ENCODE measurements around the gene SLC5A2. TPM values are rescaled to one million over a fixed set of nuclear protein-coding genes. Genes with fewer than 3 reads are reported as not detected.

Gene SLC5A2
- total RNA-seq, 1 donor from 2014 or later, result 0.62 TPM

- DNase-seq, result peak; percentile 99
Measured at GRCh38 chr16:31459687-31460581, 23.0 kb upstream of the SLC5A2 start.

GRCh38 chr16:31460582-31461002 lies 22.3 kb upstream of the SLC5A2 start:
- no peak for DNase-seq

GRCh38 chr16:31461201-31461920 lies 21.6 kb upstream of the SLC5A2 start:
- no peak for DNase-seq

- no peak for DNase-seq
Measured at GRCh38 chr16:31461921-31462804, 20.8 kb upstream of the SLC5A2 start.

GRCh38 chr16:31464348-31464769 lies 18.6 kb upstream of the SLC5A2 start:
- DNase-seq, result no peak

- DNase-seq, result no peak
Measured at GRCh38 chr16:31464781-31465260, 18.1 kb upstream of the SLC5A2 start.

GRCh38 chr16:31465788-31466370 lies 17.0 kb upstream of the SLC5A2 start:
- no peak for DNase-seq

GRCh38 chr16:31466381-31466841 lies 16.5 kb upstream of the SLC5A2 start:
- no peak for DNase-seq

- DNase-seq, result no peak
Measured at GRCh38 chr16:31467151-31467773, 15.7 kb upstream of the SLC5A2 start.

- no peak for DNase-seq
Measured at GRCh38 chr16:31467858-31468257, 15.1 kb upstream of the SLC5A2 start.

- no peak for DNase-seq
Measured at GRCh38 chr16:31470615-31471014, 12.3 kb upstream of the SLC5A2 start.

- no peak for DNase-seq
Measured at GRCh38 chr16:31471241-31471874, 11.6 kb upstream of the SLC5A2 start.

GRCh38 chr16:31471875-31472708 lies 10.8 kb upstream of the SLC5A2 start, which contains the start of gene TGFB1I1:
TGFB1I1 (plus strand) TSS chr16:31472152; CDS start chr16:31472189, 37 bp downstream.
- no peak for DNase-seq

GRCh38 chr16:31472709-31473203 lies 10.2 kb upstream of the SLC5A2 start:
- DNase-seq, result no peak

- no peak for DNase-seq
Measured at GRCh38 chr16:31473264-31473984, 9.5 kb upstream of the SLC5A2 start.

GRCh38 chr16:31474173-31474714 lies 8.7 kb upstream of the SLC5A2 start:
- DNase-seq, result no peak

GRCh38 chr16:31474773-31475738 lies 7.9 kb upstream of the SLC5A2 start:
- no peak for DNase-seq

All from occipital lobe (tissue), 2 donors.